GM18909 (cell line): ENCODE results near the gene UNC5C.

Experiments used
- ATAC-seq: cut with Tn5 transposase; IDR thresholded peaks from one replicate; pipeline ENCODE4 v1.9.1; 2021; ENCODE audit warnings: mild to moderate bottlenecking; ENCODE audit not compliant: unreplicated experiment, poor library complexity

UNC5C gene

GRCh38 chr4:95288552-95288951, 260.2 kb downstream of the UNC5C start:
- ATAC-seq, result no peak

- no peak for ATAC-seq
These were observed 263.0 kb downstream of the UNC5C start for GRCh38 chr4:95285797-95286196.

- ATAC-seq, result no peak
These were observed 264.1 kb downstream of the UNC5C start for GRCh38 chr4:95284655-95285054.

- no peak for ATAC-seq
These were observed 265.5 kb downstream of the UNC5C start for GRCh38 chr4:95283320-95283719.

- no peak for ATAC-seq
These were observed 276.0 kb downstream of the UNC5C start for GRCh38 chr4:95272797-95273196.

- ATAC-seq, result no peak
These were observed 276.7 kb downstream of the UNC5C start for GRCh38 chr4:95272036-95272435.

GRCh38 chr4:95268819-95269565, 279.8 kb downstream of the UNC5C start:
- no peak for ATAC-seq

- no peak for ATAC-seq
These were observed 281.7 kb downstream of the UNC5C start for GRCh38 chr4:95267081-95267480.

GRCh38 chr4:95265814-95266740, 282.7 kb downstream of the UNC5C start:
- no peak for ATAC-seq

- ATAC-seq, result no peak
These were observed 283.9 kb downstream of the UNC5C start for GRCh38 chr4:95264843-95265242.

- no peak for ATAC-seq
These were observed 284.8 kb downstream of the UNC5C start for GRCh38 chr4:95263960-95264359.

GRCh38 chr4:95263391-95263790, 285.4 kb downstream of the UNC5C start:
- no peak for ATAC-seq

- ATAC-seq, result no peak
These were observed 292.5 kb downstream of the UNC5C start for GRCh38 chr4:95256108-95256835.

- ATAC-seq, result no peak
These were observed 293.2 kb downstream of the UNC5C start for GRCh38 chr4:95255396-95256107.

- ATAC-seq, result no peak
These were observed 297.2 kb downstream of the UNC5C start for GRCh38 chr4:95251568-95251967.

GRCh38 chr4:95250544-95251137, 298.1 kb downstream of the UNC5C start:
- no peak for ATAC-seq

GRCh38 chr4:95249426-95250021, 299.2 kb downstream of the UNC5C start:
- no peak for ATAC-seq

GRCh38 chr4:95248720-95249425, 299.9 kb downstream of the UNC5C start:
- no peak for ATAC-seq

- no peak for ATAC-seq
These were observed 304.9 kb downstream of the UNC5C start for GRCh38 chr4:95243892-95244291.
